HFF-Myc (cell line): Measurements from ENCODE around the gene LIPG.

Experiments
- DNase-seq: peaks from one replicate; pipeline ENCODE4 v3.0.0-alpha.2; 2011; ENCODE audit warnings: low read depth; ENCODE audit errors: extremely low read depth
- H3K4me3 ChIP-seq: replicated peaks from 2 replicates; pipeline ENCODE4 v1.5.1; 2011; ENCODE audit warnings: low read depth, mild to moderate bottlenecking, control low read depth, low read length
- TF ChIP-seq, protein P1 (sequence below): IDR thresholded peaks from 2 replicates; pipeline ENCODE4 v1.5.1; 2012; ENCODE audit warnings: mild to moderate bottlenecking, low read depth, low read length, control low read depth; ENCODE audit errors: missing control alignments

Gene LIPG

GRCh38 chr18:49640741-49641140, 78.9 kb downstream of the LIPG start:
- H3K4me3 ChIP-seq: no peak overlapping the region
- DNase-seq: no peak
- TF ChIP-seq, protein P1, sequence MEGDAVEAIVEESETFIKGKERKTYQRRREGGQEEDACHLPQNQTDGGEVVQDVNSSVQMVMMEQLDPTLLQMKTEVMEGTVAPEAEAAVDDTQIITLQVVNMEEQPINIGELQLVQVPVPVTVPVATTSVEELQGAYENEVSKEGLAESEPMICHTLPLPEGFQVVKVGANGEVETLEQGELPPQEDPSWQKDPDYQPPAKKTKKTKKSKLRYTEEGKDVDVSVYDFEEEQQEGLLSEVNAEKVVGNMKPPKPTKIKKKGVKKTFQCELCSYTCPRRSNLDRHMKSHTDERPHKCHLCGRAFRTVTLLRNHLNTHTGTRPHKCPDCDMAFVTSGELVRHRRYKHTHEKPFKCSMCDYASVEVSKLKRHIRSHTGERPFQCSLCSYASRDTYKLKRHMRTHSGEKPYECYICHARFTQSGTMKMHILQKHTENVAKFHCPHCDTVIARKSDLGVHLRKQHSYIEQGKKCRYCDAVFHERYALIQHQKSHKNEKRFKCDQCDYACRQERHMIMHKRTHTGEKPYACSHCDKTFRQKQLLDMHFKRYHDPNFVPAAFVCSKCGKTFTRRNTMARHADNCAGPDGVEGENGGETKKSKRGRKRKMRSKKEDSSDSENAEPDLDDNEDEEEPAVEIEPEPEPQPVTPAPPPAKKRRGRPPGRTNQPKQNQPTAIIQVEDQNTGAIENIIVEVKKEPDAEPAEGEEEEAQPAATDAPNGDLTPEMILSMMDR: no peak

- H3K4me3 ChIP-seq: no peak overlapping the region
- DNase-seq: no peak
- TF ChIP-seq, protein P1: no peak
These were observed 83.3 kb downstream of the LIPG start for GRCh38 chr18:49645196-49645595.

GRCh38 chr18:49645841-49646351, 84.0 kb downstream of the LIPG start:
- H3K4me3 ChIP-seq: no peak overlapping the region
- TF ChIP-seq, protein P1: no peak
- no peak for DNase-seq

DNA sequence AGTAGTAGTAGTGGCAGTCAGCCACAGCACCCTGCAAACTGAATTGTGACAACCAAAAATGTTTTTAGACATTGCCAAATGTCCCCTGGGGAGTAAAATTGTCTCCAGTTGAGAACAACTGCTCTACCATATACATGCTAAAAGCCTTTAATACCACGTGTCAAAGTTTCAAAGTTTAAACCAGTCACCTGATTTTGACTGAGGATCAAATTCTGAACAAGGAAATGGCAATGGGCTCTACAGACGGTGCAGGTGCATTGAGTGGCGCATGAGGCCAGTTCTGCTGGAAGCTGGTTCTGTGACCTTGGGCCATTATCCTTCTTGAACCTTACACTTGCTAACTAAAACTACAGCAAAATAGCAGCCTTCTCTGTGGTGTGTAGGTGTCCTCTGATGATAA, 85.0 kb downstream of the LIPG start:
- TF ChIP-seq, protein P1: no peak
- no peak for DNase-seq
- H3K4me3 ChIP-seq: no peak overlapping the region

DNA sequence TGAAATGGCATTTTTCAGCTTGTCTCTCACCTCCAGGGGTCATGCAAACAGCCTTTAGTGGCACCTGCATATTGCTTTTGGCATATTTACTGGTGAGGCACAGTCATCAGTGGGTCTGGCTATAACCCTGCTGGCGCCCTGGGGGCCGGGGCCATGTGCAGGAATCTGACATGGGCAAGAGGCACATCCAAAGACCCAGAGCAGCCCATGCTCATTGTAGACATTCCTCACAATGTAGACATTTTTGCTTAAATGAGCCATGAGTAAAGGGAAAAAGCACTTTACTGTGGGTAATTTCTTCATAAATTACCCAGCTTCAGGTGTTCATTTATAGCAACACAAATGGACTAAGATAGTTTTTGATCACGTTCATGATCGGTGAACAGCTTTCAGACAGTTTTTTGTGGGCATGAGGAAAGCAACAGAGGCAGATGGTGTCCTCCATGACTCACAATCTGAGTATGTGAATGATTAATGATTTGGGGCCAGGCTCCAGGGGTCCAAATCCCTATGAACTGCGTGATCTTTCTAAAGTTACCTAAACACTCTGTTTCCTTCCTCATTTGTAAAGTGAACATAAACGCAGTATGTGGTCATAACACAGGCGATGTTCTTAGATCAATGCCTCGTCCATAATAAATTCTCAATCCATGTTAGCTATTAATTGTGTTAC, 85.8 kb downstream of the LIPG start:
- no peak for DNase-seq
- TF ChIP-seq, protein P1: no peak
- H3K4me3 ChIP-seq: no peak overlapping the region

- TF ChIP-seq, protein P1: no peak
- no peak for DNase-seq
- H3K4me3 ChIP-seq: no peak overlapping the region
These were observed 86.5 kb downstream of the LIPG start for GRCh38 chr18:49648326-49648725.
